ENCODE measurements around the gene GEMIN7. TPM values are rescaled to one million over a fixed set of nuclear protein-coding genes. Genes with fewer than 3 reads are reported as not detected.

Gene GEMIN7
- total and polyA plus RNA-seq, 4 donors, result 18.7 to 29.0 (median 22.7) TPM

DNA sequence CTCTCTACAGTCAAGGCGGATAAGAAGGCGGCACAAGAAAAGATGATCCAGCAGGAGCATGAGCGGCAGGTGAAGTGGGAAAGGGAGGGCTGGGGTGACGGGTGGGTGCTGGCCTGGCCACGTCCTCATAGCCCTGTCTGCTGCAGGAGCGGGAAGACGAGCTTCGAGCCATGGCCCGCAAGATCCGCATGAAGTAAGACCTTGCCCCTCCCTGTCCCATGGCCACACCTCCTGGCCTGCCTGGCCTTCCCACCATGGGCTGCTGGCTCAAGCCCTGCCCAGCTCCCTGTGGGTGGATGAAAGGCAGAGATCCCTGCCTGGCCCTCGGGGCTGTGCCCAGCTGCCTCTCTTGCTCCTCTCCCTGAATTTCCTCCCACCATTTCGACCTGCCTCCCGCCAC lies 10.0 kb upstream of the GEMIN7 start:
- TF ChIP-seq, protein P1, sequence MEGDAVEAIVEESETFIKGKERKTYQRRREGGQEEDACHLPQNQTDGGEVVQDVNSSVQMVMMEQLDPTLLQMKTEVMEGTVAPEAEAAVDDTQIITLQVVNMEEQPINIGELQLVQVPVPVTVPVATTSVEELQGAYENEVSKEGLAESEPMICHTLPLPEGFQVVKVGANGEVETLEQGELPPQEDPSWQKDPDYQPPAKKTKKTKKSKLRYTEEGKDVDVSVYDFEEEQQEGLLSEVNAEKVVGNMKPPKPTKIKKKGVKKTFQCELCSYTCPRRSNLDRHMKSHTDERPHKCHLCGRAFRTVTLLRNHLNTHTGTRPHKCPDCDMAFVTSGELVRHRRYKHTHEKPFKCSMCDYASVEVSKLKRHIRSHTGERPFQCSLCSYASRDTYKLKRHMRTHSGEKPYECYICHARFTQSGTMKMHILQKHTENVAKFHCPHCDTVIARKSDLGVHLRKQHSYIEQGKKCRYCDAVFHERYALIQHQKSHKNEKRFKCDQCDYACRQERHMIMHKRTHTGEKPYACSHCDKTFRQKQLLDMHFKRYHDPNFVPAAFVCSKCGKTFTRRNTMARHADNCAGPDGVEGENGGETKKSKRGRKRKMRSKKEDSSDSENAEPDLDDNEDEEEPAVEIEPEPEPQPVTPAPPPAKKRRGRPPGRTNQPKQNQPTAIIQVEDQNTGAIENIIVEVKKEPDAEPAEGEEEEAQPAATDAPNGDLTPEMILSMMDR (IDR thresholded peaks at IDR 0.05; ENCODE audit: control extremely low read depth, extremely low read depth), result no peak
- Histone ChIP-seq H3K9ac (ENCODE audit: insufficient read depth in 1 of 2, low read length in 2 of 2) (no peak overlapping the region), H3K4me3 (no peak overlapping the region), H3K27me3 (ENCODE audit: control insufficient read depth in 3 of 3, insufficient read depth in 3 of 3, low read length in 2 of 3) (no peaks in the 10 kb centered on the region), H3K36me3 (ENCODE audit: control insufficient read depth in 4 of 4, insufficient read depth in 4 of 4, low read length in 4 of 4) (peaks cover 16 to 63% (median 28%) of the 10 kb centered on the region in 4 donors), H3K4me1 (ENCODE audit: control insufficient read depth in 5 of 5, insufficient read depth in 5 of 5, low read length in 5 of 5) (no peaks in the 10 kb centered on the region), H3K27ac (ENCODE audit: low read depth in 1 of 2, low read length in 1 of 2) (no peak overlapping the region), H3K9me3 (ENCODE audit: control insufficient read depth in 4 of 4, insufficient read depth in 3 of 4, low read length in 3 of 4) (no peaks in the 10 kb centered on the region)
- ATAC-seq (ENCODE audit: insufficient read depth, low FRiP score), result no peak
- no peak for DNase-seq
- WGBS, 2 donors, result 80 to 88% methylated on average over 12 to 13 of the region's 13 CpGs

DNA sequence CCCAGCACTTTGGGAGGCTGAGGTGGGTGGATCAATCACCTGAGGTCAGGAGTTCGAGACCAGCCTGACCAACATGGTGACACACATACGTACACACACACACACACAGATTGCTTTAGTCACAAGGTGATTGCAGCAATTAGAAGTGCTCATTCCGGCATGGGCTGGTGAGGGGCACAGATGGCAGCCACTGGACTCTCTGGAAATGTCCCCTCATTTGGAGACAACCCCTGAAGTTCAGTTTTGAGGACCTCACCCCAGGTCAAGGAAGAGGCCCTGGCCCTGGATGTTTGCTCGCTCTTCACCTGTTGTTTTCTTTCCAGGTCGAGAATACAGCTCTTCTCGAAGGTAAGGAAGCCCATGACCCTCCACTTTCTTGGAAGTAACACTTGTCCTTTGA lies 8.8 kb upstream of the GEMIN7 start:
- Histone ChIP-seq H3K9me3 (ENCODE audit: control insufficient read depth in 4 of 4, insufficient read depth in 3 of 4, low read length in 3 of 4) (no peaks in the 10 kb centered on the region), H3K27me3 (ENCODE audit: control insufficient read depth in 3 of 3, insufficient read depth in 3 of 3, low read length in 2 of 3) (no peaks in the 10 kb centered on the region), H3K9ac (ENCODE audit: insufficient read depth in 1 of 2, low read length in 2 of 2) (no peak overlapping the region), H3K4me1 (ENCODE audit: control insufficient read depth in 5 of 5, insufficient read depth in 5 of 5, low read length in 5 of 5) (no peaks in the 10 kb centered on the region), H3K4me3 (no peak overlapping the region), H3K36me3 (ENCODE audit: control insufficient read depth in 4 of 4, insufficient read depth in 4 of 4, low read length in 4 of 4) (peaks cover 14 to 54% (median 24%) of the 10 kb centered on the region in 4 donors), H3K27ac (ENCODE audit: low read depth in 1 of 2, low read length in 1 of 2) (no peak overlapping the region)
- DNase-seq (no peak), ATAC-seq (ENCODE audit: insufficient read depth, low FRiP score) (no peak)
- WGBS, 2 donors, result 87 to 93% methylated on average over 6 of the region's 6 CpGs
- TF ChIP-seq, protein P1 (IDR thresholded peaks at IDR 0.05; ENCODE audit: control extremely low read depth, extremely low read depth), result no peak

DNA sequence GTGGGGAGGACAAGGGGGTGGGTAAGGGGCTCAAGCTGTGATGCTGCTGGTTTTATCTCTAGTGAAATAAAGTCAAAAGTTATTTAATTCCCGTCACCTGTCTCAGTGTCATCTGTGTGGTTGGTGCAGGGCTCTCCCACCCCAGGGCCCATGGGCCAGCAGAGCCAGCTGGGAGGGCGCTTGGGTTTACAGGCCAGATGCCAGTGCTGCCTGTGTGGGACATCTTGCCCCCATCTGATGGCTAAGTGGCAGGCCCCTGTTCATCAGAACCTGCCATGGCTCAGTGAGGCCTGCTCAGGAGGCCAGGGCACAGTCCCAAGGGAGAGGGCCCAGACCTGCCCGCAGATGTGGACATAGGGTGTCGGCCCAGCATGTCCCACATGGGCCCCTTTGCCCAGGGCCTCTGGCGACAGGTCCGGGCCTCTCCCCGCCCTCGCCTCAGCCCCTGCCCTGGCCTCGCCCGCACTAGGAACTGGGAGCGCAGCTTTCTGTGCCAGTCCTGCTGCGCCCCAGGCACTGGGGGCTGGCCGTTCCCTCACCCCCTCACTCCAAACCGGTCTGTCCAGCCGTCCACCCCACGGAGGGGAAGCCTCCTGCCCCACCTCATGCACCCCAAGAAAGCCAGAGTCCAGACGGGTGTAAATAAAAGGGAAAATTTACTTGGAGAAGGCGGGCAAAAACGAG lies 8.1 kb upstream of the GEMIN7 start:
- ATAC-seq (ENCODE audit: insufficient read depth, low FRiP score) (no peak), DNase-seq (no peak)
- Histone ChIP-seq H3K27ac (ENCODE audit: low read depth in 1 of 2, low read length in 1 of 2) (no peak overlapping the region), H3K27me3 (ENCODE audit: control insufficient read depth in 3 of 3, insufficient read depth in 3 of 3, low read length in 2 of 3) (no peaks in the 10 kb centered on the region), H3K4me3 (no peak overlapping the region), H3K36me3 (ENCODE audit: control insufficient read depth in 4 of 4, insufficient read depth in 4 of 4, low read length in 4 of 4) (peaks cover 9 to 50% (median 22%) of the 10 kb centered on the region in 4 donors), H3K9me3 (ENCODE audit: control insufficient read depth in 4 of 4, insufficient read depth in 3 of 4, low read length in 3 of 4) (no peaks in the 10 kb centered on the region), H3K4me1 (ENCODE audit: control insufficient read depth in 5 of 5, insufficient read depth in 5 of 5, low read length in 5 of 5) (peaks cover 0 to 2% (median 0%) of the 10 kb centered on the region in 5 donors), H3K9ac (ENCODE audit: insufficient read depth in 1 of 2, low read length in 2 of 2) (no peak overlapping the region)
- TF ChIP-seq, protein P1 (IDR thresholded peaks at IDR 0.05; ENCODE audit: control extremely low read depth, extremely low read depth), result no peak
- WGBS, 2 donors, result 81 to 92% methylated on average over 14 to 19 of the region's 19 CpGs

Data from lung (tissue), 12 donors.